Effector memory CD4-positive, alpha-beta T cell (primary cell): Measurements from ENCODE around the gene OSTM1.

Experiments
- DNase-seq, 3 donors: peaks; one replicate each; pipeline ENCODE4 v3.0.0-alpha.2; 2020
- H3K27ac ChIP-seq: 2 replicates; pipeline ENCODE4 v1.7.0; 2013; ENCODE audit warnings: mild to moderate bottlenecking, low read length, moderate library complexity; ENCODE audit not compliant: insufficient read depth, poor library complexity, severe bottlenecking
- H3K27me3 ChIP-seq: replicated peaks from 2 replicates; pipeline ENCODE4 v1.7.0; 2013; ENCODE audit warnings: mild to moderate bottlenecking, low read length; ENCODE audit not compliant: insufficient read depth, control insufficient read depth, poor library complexity, severe bottlenecking
- H3K36me3 ChIP-seq: 2 replicates; pipeline ENCODE4 v1.7.0; 2013; ENCODE audit warnings: mild to moderate bottlenecking, low read length, moderate library complexity; ENCODE audit not compliant: control insufficient read depth, insufficient read depth
- H3K4me1 ChIP-seq: 2 replicates; pipeline ENCODE4 v1.7.0; 2013; ENCODE audit warnings: low read length, mild to moderate bottlenecking; ENCODE audit not compliant: control insufficient read depth, insufficient read depth, poor library complexity, severe bottlenecking
- H3K4me3 ChIP-seq: 2 replicates; pipeline ENCODE4 v1.7.0; 2013; ENCODE audit warnings: low read length, low read depth, mild to moderate bottlenecking; ENCODE audit not compliant: insufficient read depth, poor library complexity, severe bottlenecking
- H3K9me3 ChIP-seq: 2 replicates; pipeline ENCODE4 v1.7.0; 2013; ENCODE audit warnings: mild to moderate bottlenecking, low read length, moderate library complexity; ENCODE audit not compliant: control insufficient read depth

Gene OSTM1

DNA sequence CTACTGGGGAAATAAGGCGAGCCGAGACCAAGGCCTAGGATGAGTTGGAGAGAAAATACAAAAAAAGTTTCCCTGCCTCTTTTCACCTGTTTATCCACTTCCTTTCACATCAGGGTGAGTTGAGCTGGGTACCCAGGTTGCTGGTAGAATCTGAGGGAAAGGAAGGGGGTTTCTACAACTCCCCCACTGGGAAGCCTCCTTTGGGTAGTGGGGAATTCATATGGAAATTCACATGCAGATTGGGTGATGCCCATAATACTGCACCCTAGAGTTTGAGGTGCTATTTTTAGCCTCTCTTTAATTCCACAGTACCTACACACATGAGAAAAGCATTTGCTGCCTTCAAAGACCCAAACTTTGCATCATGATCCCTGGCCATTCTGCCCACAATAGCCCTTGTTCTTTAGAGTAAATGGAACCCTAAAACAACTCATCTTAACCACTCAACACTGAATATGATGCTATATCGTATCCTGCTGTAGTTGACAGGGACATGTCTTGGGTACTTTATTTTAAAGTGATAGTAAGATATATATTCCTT is 2.7 kb downstream of the OSTM1 start:
- no peak for DNase-seq
- no peaks in the 10 kb centered on the region for H3K36me3 ChIP-seq
- no peaks in the 10 kb centered on the region for H3K27me3 ChIP-seq
- no peak overlapping the region for H3K4me3 ChIP-seq
- peaks cover 24% of the 10 kb centered on the region for H3K4me1 ChIP-seq
- H3K27ac ChIP-seq = no peak overlapping the region
- H3K9me3 ChIP-seq = no peaks in the 10 kb centered on the region

DNA sequence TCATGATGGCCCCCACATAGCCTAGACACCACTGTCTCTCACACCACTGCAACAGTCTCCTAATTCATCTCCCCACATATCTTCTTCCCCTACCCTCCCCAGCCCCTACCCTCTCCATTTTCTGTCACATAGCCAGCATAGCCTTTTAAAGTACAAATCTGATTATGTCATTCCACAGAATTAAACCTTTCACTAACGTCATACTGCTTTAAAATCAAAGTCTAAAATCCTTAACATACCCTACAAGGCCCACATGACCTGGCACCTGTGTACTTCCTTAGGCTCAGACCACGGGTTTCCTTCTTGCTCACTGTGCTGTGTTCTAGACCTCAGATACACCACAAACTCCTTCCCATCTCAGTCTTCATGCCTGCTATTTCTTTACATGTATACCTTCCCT is 5.9 kb downstream of the OSTM1 start:
- Histone ChIP-seq H3K4me1 (peaks cover 17% of the 10 kb centered on the region), H3K9me3 (no peaks in the 10 kb centered on the region), H3K27ac (no peak overlapping the region), H3K4me3 (no peak overlapping the region), H3K36me3 (no peaks in the 10 kb centered on the region), H3K27me3 (no peaks in the 10 kb centered on the region)
- DNase-seq = peak; percentile 5 to 20 (median 6)

DNA sequence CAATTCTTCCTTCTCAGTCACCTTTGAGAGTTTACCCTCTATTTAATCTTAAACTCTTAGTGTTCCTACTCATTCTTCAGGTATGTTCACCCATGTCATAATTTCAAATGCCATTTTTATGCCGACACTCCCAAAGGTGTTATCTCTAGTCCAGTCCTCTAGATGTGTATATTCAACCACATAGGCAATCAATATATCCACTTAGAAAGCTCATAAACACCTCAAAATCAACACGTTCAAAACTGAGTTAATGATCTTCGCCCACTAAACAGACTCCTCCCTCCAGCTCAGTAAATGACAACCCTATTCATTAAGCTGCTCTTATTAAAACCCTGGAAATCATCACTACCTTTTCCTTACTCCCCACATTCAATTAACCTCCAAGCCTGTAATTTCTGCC is 6.4 kb downstream of the OSTM1 start:
- DNase-seq = no peak
- H3K4me3 ChIP-seq = no peak overlapping the region
- H3K27ac ChIP-seq = no peak overlapping the region
- no peaks in the 10 kb centered on the region for H3K27me3 ChIP-seq
- H3K9me3 ChIP-seq = no peaks in the 10 kb centered on the region
- peaks cover 13% of the 10 kb centered on the region for H3K4me1 ChIP-seq
- no peaks in the 10 kb centered on the region for H3K36me3 ChIP-seq

DNA sequence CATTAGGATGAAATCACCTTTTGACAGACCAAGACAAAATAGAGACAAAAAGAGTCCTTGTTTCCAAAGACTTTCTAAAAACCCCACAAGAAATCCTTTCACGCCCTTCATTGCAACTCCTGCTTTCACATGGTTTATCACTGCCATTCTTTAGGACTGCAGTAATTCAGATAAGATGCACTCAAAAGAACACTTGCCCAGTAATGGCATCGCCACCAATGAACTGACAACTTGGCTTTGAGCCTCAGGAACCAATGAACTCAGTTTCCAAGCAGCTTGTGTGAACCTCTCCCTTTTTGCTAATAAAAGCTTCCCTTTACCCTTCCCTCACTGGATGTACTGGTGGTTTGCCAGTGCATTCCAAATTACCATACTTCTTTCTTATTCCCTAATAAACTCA is 21.8 kb downstream of the OSTM1 start:
- Histone ChIP-seq H3K4me1 (no peaks in the 10 kb centered on the region), H3K4me3 (no peak overlapping the region), H3K27ac (no peak overlapping the region), H3K27me3 (no peaks in the 10 kb centered on the region), H3K9me3 (no peaks in the 10 kb centered on the region), H3K36me3 (peaks cover 22% of the 10 kb centered on the region)
- no peak for DNase-seq

DNA sequence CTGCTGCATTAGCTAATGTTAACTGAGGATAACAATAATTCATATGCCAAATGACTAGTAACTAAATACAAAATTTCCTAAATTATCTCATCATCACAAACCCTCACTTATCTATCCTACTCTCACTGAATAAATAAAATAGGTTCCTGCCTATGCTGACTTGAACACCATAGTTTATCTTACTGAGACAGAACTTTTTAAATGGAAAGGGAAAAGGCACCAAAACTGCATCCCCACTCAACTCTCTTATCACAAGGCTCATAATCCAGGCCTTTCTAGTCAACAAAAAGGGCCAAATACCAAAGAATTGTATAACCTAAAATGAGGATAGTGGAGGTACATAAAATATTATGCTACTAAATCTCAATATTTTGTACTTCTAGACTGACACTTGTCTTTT is 23.1 kb downstream of the OSTM1 start:
- no peak overlapping the region for H3K27ac ChIP-seq
- DNase-seq = no peak
- no peak overlapping the region for H3K4me3 ChIP-seq
- H3K36me3 ChIP-seq = peaks cover 27% of the 10 kb centered on the region
- no peaks in the 10 kb centered on the region for H3K9me3 ChIP-seq
- H3K27me3 ChIP-seq = no peaks in the 10 kb centered on the region
- H3K4me1 ChIP-seq = no peaks in the 10 kb centered on the region

DNA sequence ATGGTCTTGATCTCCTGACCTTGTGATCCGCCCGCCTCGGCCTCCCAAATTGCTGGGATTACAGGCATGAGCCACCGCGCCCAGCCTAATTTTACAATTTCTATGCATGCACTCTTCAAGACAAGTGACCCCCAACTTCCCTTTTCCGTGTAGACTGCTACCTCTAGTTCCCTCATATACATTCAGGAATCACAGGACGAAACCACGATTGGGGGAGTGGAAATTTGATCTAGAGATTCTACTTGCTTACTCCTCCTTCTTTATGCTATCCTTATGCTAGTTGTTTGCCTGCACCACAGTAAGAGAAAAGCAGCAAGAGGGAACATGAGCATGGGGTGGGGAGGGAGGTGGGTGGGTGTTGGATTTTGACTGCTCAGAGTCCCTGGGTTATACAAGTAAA is 34.9 kb downstream of the OSTM1 start:
- peaks cover 29% of the 10 kb centered on the region for H3K36me3 ChIP-seq

DNA sequence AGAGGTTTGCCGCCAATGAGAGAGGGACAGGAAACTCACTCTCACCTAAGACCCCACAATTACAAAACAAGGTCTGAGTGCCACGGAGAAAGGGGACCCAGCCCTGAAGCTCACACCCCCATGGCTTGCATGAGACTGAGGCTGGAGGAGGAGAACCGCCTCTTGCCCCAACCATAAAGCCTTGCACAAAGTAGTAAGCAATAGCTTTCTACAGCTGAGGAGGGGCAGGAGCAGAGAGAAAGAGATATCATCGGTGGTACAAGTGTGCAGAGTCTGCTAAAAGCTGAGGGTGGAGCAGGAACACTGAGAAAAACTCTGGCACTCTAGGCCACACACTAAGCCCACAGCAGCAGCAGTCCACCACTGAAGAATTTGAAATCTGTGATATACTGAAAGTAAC is 37.7 kb downstream of the OSTM1 start:
- Histone ChIP-seq H3K4me1 (no peaks in the 10 kb centered on the region), H3K27ac (no peak overlapping the region), H3K9me3 (no peaks in the 10 kb centered on the region), H3K27me3 (no peaks in the 10 kb centered on the region), H3K4me3 (no peak overlapping the region), H3K36me3 (peaks cover 19% of the 10 kb centered on the region)
- no peak for DNase-seq

More for the DNA sequence above, 34.9 kb downstream of the OSTM1 start:
- Histone ChIP-seq H3K9me3 (no peaks in the 10 kb centered on the region), H3K27ac (no peak overlapping the region), H3K4me1 (no peaks in the 10 kb centered on the region), H3K27me3 (no peaks in the 10 kb centered on the region), H3K4me3 (no peak overlapping the region)
- DNase-seq = no peak

DNA sequence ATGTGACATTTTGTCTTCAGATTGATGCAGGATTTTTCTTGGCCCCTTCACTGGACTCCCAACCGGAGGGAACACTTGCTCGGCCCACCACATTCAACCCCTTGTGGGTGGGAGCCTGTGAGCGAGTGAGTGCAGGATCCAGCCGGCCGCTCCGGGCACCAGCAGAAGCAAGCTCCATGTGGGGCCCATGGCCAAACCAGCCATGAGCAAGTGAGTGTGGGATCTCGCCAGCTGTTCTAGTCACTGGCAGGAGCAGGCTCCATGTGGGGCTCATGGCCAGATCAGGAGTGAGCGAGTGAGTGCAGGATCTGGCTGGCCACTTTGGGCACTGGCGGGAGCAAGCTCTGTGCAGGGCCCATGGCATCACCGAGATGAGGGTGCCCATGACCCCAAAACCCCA is 42.6 kb downstream of the OSTM1 start:
- Histone ChIP-seq H3K36me3 (no peaks in the 10 kb centered on the region), H3K9me3 (no peaks in the 10 kb centered on the region)

DNA sequence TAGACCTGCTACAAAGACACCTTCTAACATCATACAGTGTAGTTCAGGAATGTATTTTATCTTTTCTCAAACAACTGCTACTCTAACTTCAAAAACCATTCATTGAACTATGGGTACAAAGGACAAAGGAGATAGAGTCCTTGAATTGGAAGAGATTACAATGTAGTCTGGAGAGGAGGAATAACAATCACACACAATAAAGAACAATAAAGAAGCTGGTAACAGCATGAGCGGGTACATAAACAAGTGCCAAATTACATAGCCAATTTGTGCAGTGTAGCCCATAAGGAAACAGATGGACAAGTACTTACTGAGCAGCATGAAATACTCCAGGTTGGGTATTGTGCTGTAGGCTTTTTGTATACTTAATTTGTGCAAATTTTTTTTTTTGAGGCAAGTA is 44.3 kb downstream of the OSTM1 start:
- Histone ChIP-seq H3K4me3 (no peak overlapping the region), H3K4me1 (no peaks in the 10 kb centered on the region), H3K27me3 (no peaks in the 10 kb centered on the region), H3K27ac (no peak overlapping the region), H3K36me3 (no peaks in the 10 kb centered on the region), H3K9me3 (no peaks in the 10 kb centered on the region)
- DNase-seq = no peak

More for the DNA sequence above, 42.6 kb downstream of the OSTM1 start:
- Histone ChIP-seq H3K4me3 (no peak overlapping the region), H3K27ac (no peak overlapping the region), H3K4me1 (no peaks in the 10 kb centered on the region), H3K27me3 (no peaks in the 10 kb centered on the region)
- DNase-seq = no peak

DNA sequence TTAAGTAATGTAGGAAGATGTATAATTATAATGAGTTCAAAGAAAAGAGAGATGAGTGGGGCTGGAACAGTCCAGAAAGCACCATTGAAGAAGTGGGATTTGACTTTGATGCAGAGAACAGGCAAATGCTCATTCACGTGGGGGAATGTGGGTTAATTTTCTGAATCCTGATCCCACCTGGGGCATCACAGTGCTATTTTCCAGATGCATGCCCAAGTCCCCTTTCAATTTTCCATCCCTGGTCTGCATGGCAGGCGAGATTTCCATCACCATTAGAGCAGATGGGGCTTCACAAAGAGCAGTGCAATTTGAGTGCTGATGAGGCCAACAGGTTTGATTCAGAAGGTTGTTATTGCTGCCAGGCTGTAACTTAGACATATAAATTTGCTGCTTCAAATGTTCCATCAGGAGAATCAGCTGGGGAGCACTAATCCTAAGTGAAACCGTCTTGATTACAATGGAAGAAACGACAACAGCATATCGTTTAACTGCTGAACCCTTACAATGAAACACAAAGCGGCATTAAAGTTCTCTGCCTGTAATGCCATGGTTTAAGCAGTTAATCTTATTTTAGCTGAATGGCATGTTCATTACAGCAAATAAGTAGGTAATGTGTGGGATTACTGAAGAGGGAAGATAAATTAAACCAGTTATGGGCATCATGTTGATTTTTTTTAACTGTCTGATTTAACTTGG is 45.2 kb downstream of the OSTM1 start:
- Histone ChIP-seq H3K27ac (no peak overlapping the region), H3K9me3 (no peaks in the 10 kb centered on the region), H3K27me3 (no peaks in the 10 kb centered on the region), H3K4me1 (no peaks in the 10 kb centered on the region), H3K36me3 (no peaks in the 10 kb centered on the region), H3K4me3 (no peak overlapping the region)
- no peak for DNase-seq
